WERI-Rb-1 (cell line): ENCODE data around the gene GNB5.
A peak's percentile ranks its signal among the peaks of the same experiment; 100 is the strongest.
"Not testable (repeated sequence)": the region's sequence is repeated elsewhere in the genome, so short reads cannot be mapped to it uniquely, and the experiment has no call there.

Experiments
- DNase-seq: peaks from one replicate; pipeline ENCODE4 v3.0.0-alpha.2; 2020
- H3K27ac ChIP-seq: fragments of 250-450 bp; sonication (Bioruptor Pico); 2 replicates; pipeline ENCODE4 v1.5.1; 2020; ENCODE audit warnings: mild to moderate bottlenecking, moderate library complexity
- H3K27me3 ChIP-seq: fragments of 250-450 bp; sonication (Bioruptor Pico); 2 replicates; pipeline ENCODE4 v1.5.1; 2021; ENCODE audit warnings: mild to moderate bottlenecking, low read depth, moderate library complexity; ENCODE audit not compliant: insufficient read depth, severe bottlenecking
- H3K36me3 ChIP-seq: fragments of 250-450 bp; sonication (Bioruptor Pico); 2 replicates; pipeline ENCODE4 v1.5.1; 2020; ENCODE audit warnings: mild to moderate bottlenecking, moderate library complexity
- H3K4me3 ChIP-seq: 2 replicates; pipeline ENCODE4 v1.5.1; 2011; ENCODE audit warnings: low read depth, mild to moderate bottlenecking, control low read depth, low read length
- H3K9me3 ChIP-seq: fragments of 250-450 bp; sonication (Bioruptor Pico); 2 replicates; pipeline ENCODE4 v1.5.1; 2021; ENCODE audit warnings: mild to moderate bottlenecking, moderate library complexity; ENCODE audit not compliant: severe bottlenecking
- TF ChIP-seq, protein P1 (sequence below): IDR thresholded peaks from 2 replicates; pipeline ENCODE4 v1.5.1; 2011; ENCODE audit warnings: low read depth, mild to moderate bottlenecking, control low read depth, inconsistent platforms, low read length

Gene GNB5

DNA sequence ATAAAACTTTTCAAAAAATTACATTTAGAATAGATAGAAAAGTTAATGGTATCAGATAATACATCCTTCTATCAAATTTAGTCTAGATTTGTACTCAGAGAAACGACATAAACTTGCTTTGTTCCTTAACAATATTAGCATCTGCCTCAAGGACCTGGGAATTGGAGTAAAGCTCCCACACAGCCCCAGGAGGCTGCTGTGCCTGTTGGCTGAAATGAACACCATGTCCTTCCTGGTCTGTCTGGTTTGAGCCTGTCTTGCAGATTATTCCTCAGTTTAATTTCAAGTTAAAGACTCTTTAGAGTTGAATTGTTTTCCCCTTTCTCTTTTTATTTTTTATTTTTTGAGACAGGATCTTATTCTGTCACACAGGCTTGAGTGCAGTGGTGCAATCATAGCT lies 19.4 kb downstream of the GNB5 start:
- Histone ChIP-seq H3K27ac (no peak overlapping the region), H3K9me3 (no peaks in the 10 kb centered on the region), H3K27me3 (no peaks in the 10 kb centered on the region), H3K4me3 (no peak overlapping the region), H3K36me3 (no peaks in the 10 kb centered on the region)
- TF ChIP-seq, protein P1, sequence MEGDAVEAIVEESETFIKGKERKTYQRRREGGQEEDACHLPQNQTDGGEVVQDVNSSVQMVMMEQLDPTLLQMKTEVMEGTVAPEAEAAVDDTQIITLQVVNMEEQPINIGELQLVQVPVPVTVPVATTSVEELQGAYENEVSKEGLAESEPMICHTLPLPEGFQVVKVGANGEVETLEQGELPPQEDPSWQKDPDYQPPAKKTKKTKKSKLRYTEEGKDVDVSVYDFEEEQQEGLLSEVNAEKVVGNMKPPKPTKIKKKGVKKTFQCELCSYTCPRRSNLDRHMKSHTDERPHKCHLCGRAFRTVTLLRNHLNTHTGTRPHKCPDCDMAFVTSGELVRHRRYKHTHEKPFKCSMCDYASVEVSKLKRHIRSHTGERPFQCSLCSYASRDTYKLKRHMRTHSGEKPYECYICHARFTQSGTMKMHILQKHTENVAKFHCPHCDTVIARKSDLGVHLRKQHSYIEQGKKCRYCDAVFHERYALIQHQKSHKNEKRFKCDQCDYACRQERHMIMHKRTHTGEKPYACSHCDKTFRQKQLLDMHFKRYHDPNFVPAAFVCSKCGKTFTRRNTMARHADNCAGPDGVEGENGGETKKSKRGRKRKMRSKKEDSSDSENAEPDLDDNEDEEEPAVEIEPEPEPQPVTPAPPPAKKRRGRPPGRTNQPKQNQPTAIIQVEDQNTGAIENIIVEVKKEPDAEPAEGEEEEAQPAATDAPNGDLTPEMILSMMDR, result no peak
- DNase-seq, result no peak

DNA sequence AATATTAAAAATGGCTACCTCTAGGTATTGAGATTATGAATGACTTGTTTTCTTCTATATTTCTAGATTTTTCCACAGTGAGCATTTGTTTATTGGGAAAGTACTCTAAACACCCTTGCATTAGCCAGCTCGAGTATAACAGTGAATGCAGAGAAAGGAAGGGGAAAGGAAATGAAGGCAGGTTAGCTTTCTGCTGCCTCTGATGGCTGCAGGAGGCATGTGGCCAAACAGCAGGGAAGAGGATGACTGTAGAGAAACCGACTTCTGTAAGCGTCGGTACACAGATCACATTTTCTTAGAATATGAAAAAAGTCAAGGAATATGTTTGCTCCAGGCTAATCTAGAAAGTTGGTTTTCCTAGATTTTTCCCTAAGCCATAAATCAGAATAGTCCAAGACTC lies 19.8 kb downstream of the GNB5 start:
- H3K27ac ChIP-seq, result no peak overlapping the region

DNA sequence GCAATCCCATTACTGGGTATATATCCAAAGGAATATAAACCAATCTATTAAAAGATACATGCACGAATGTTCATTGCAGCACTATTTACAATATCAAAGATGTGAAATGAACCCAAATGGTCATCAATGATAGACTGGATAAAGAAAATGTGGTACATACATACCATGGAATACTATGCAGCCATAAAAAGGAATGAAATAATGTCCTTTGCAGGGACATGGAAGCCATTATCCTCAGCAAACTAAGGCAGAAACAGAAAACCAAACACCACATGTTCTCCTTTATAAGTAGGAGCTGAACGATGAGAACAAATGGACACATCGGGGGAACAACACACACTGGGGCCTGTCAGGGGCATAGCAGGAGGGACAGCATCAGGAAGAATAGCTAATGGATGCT lies 21.0 kb downstream of the GNB5 start:
- not testable (repeated sequence) for DNase-seq, H3K27me3 ChIP-seq, H3K9me3 ChIP-seq, H3K36me3 ChIP-seq, H3K4me3 ChIP-seq, H3K27ac ChIP-seq

More for the DNA sequence above, 19.8 kb downstream of the GNB5 start:
- H3K4me3 ChIP-seq, result no peak overlapping the region
- no peaks in the 10 kb centered on the region for H3K36me3 ChIP-seq
- TF ChIP-seq, protein P1, result no peak
- no peaks in the 10 kb centered on the region for H3K9me3 ChIP-seq
- no peak for DNase-seq
- H3K27me3 ChIP-seq, result no peaks in the 10 kb centered on the region

DNA sequence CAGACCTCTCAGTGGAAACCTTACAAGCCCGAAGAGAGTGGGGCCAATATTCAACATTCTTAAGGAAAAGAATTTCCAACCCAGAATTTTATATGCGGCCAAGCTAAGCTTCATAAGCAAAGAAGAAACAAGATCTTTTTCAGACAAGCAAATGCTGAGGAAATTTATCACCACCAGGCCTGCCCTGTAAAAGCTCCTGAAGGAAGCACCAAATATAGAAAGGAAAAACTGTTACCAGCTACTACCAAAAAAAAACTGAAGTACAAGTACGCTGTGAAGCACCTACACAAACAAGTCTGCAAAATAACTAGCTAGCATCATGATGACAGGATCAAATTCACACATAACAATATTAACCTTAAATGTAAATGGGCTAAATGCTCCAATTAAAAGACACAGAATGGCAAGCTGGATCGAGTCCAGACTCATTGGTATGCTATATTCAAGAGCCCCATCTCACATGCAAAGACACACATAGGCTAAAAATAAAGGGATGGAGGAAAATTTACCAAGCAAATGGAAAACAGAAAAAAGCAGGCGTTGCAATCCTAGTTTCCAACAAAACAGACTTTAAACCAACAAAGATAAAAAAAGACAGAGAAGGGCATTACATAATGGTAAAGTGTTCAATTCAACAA lies 25.6 kb downstream of the GNB5 start:
- not testable (repeated sequence) for H3K9me3 ChIP-seq, H3K4me3 ChIP-seq, H3K27ac ChIP-seq, H3K36me3 ChIP-seq, H3K27me3 ChIP-seq, DNase-seq

DNA sequence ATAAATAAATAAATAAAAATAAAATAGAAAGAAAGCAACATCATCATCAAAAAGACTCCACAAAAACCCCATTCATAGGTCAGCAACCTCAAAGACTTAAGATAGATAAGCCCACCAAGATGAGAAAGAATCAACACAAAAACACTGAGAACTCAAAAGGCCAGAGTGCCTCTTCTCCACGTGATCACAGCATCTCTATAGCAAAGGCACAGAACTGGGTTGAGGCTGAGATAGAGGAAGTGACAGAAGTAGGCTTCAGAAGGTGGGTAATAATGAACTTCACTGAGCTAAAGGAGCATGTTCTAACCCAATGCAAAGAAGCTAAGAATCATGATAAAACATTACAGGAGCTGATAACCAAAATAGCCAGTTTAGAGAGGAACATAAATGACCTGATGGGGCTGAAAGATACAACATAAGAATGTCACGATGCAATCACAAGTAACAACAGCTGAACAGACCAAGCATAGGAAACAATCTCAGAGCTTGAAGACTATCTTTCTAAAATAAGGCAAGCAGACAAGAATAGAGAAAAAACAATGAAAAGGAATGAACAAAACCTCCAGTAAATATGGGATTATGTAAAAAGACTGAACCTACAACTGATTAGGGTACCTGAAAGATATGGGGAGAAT lies 26.4 kb downstream of the GNB5 start:
- DNase-seq, result no peak
- Histone ChIP-seq H3K27ac (no peak overlapping the region), H3K9me3 (no peaks in the 10 kb centered on the region), H3K36me3 (peaks cover 11% of the 10 kb centered on the region), H3K4me3 (no peak overlapping the region), H3K27me3 (no peaks in the 10 kb centered on the region)
- TF ChIP-seq, protein P1, result no peak

DNA sequence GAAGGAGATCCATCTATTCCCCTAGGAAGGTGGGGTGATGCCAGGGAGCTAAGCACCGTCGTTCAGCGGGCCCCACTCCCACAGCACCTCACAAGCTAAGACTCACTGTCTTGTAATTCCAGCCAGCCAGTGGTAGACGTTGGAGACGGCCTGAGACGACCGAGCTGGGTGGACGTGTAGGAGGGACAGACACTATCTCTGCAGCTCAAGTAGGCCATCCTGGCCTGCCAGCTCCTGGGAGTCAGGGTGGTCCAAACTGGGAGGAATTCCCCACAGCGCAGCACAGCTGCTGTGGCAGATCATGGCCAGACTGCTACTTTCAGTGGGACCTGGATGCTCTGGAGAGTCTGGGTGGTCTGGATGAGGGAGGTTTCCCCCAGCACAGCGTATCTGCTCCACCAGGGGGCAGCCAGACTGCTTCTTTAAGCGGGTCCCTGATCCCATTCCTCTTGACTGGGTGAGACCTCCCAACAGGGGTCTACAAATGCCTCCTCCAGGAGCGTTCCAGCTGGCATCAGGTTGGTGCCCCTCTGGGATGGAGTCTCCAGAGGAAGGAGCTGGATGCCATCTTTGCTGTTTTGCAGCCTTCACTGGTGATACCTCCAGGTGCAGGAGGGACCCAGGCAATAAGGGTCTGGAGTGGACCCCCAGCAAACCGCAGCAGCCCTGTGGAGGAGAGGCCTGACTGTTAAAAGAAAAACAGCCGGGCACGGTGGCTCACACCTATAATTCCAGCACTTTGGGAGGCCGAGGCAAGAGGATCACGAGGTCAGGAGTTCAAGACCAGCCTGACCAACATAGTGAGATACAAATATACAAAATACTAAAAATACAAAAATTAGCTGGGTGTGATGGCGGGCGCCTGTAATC lies 27.6 kb downstream of the GNB5 start:
- no peaks in the 10 kb centered on the region for H3K27me3 ChIP-seq
- H3K36me3 ChIP-seq, result peaks cover 11% of the 10 kb centered on the region
- peak; percentile 46 for DNase-seq
- TF ChIP-seq, protein P1, result peak; percentile 75
- H3K27ac ChIP-seq, result no peak overlapping the region
- no peak overlapping the region for H3K4me3 ChIP-seq
- no peaks in the 10 kb centered on the region for H3K9me3 ChIP-seq
